Hepatocyte (in vitro differentiated cells): ENCODE results near the gene TTLL3. TPM values are rescaled to one million over a fixed set of nuclear protein-coding genes. Genes with fewer than 3 reads are reported as not detected.

Source experiments
- DNase-seq: peaks from one replicate; pipeline ENCODE4 v3.0.0-alpha.2; 2016; ENCODE audit warnings: low spot score
- H2AFZ ChIP-seq: fragments of 200-600 bp; sonication (generic); 2 replicates; pipeline ENCODE4 v1.6.0; 2016; ENCODE audit warnings: antibody characterized with exemption, mild to moderate bottlenecking
- H3K27ac ChIP-seq: fragments of 200-600 bp; sonication (generic); 2 replicates; pipeline ENCODE4 v1.5.1; 2016; ENCODE audit warnings: mild to moderate bottlenecking
- H3K27me3 ChIP-seq: fragments of 200-600 bp; sonication (generic); 2 replicates; pipeline ENCODE4 v1.6.1; 2016
- H3K36me3 ChIP-seq: fragments of 200-600 bp; sonication (generic); replicated peaks from 2 replicates; pipeline ENCODE4 v1.5.1; 2016; ENCODE audit warnings: low read depth; ENCODE audit not compliant: insufficient read depth
- H3K4me1 ChIP-seq: fragments of 200-600 bp; sonication (generic); 2 replicates; pipeline ENCODE4 v1.5.1; 2016; ENCODE audit warnings: mild to moderate bottlenecking, moderate library complexity; ENCODE audit not compliant: insufficient read depth
- H3K4me2 ChIP-seq: fragments of 200-600 bp; sonication (generic); 2 replicates; pipeline ENCODE4 v1.6.0; 2016
- H3K4me3 ChIP-seq: fragments of 200-600 bp; sonication (generic); 2 replicates; pipeline ENCODE4 v1.5.1; 2016; ENCODE audit warnings: mild to moderate bottlenecking
- H3K79me2 ChIP-seq: fragments of 200-600 bp; sonication (generic); 2 replicates; pipeline ENCODE4 v1.6.0; 2017; ENCODE audit warnings: mild to moderate bottlenecking
- H3K9me2 ChIP-seq: fragments of 200-600 bp; sonication (generic); replicated peaks from 2 replicates; pipeline ENCODE4 v1.6.0; 2017; ENCODE audit warnings: mild to moderate bottlenecking; ENCODE audit not compliant: insufficient read depth
- H3K9me3 ChIP-seq: fragments of 200-600 bp; sonication (generic); 2 replicates; pipeline ENCODE4 v1.5.1; 2016; ENCODE audit warnings: low read depth, mild to moderate bottlenecking
- H4K20me1 ChIP-seq: fragments of 200-600 bp; sonication (generic); 2 replicates; pipeline ENCODE4 v1.6.0; 2016; ENCODE audit warnings: mild to moderate bottlenecking; ENCODE audit not compliant: insufficient read depth, poor library complexity, severe bottlenecking
- EZH2 ChIP-seq: fragments of 200-600 bp; sonication (generic); IDR thresholded peaks from 2 replicates; pipeline ENCODE4 v1.6.1; 2016; ENCODE audit warnings: antibody characterized with exemption, mild to moderate bottlenecking, borderline replicate concordance
- EZH2phosphoT487 ChIP-seq: fragments of 200-600 bp; sonication (generic); IDR thresholded peaks from one replicate; pipeline ENCODE4 v1.6.1; 2018; ENCODE audit warnings: antibody characterized with exemption, mild to moderate bottlenecking, low read depth, moderate library complexity; ENCODE audit not compliant: unreplicated experiment, severe bottlenecking
- WGBS: methylation state at CpG from one replicate; pipeline ENCODE4 v1.1.6; 2016; ENCODE audit warnings: low lambda C conversion rate; ENCODE audit errors: missing lambda C conversion rate; 5-methylcytosine and 5-hydroxymethylcytosine counted together
- polyA plus RNA-seq: library from polyadenylated mRNA; unstranded; fragments of >200 nt; fragmentation: Nextera tagmentation; extraction: Ambion mirVana; gene quantifications from 2 replicates; pipeline ENCODE4 v1.2.1, GENCODE V29; 2016
- total RNA-seq: library from RNA; depleted of rRNA; stranded (reverse); fragments of >200 nt; gene quantifications from 2 replicates; pipeline ENCODE4 v1.2.3, GENCODE V29; 2014
- TF ChIP-seq, protein P1 (sequence below): fragments of 200-600 bp; sonication (generic); IDR thresholded peaks from 2 replicates; pipeline ENCODE4 v1.5.1; 2016; ENCODE audit warnings: antibody characterized with exemption, mild to moderate bottlenecking; ENCODE audit not compliant: poor library complexity

Gene TTLL3
- total and polyA plus RNA-seq, 2 experiments from 2014 or later = 21.5 to 27.4 TPM

DNA sequence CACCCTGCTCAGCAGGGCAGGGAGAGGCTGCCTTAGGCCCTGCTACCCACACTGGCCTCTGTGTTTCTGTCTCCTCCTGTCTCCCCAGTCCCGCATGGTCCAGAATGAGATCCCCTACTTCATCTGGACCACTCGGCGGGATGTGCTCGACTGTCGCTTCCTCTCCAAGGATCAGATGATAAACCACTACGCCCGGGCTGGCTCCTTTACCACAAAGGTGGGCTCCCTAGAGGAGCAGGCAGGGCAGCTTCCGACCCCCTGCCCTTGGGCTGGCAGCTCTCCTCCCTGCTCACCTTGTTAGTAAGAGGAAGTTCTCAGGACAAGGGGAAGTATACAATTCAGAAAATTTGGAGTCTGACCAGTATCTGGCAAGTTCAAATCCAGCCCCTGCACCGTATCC, 5.9 kb downstream of the TTLL3 start:
- H3K9me3 ChIP-seq = no peaks in the 10 kb centered on the region
- no peak overlapping the region for H3K4me2 ChIP-seq
- WGBS = 91% methylated on average over 9 of the region's 9 CpGs
- H3K79me2 ChIP-seq = no peaks in the 10 kb centered on the region
- TF ChIP-seq EZH2 = no peak
- TF ChIP-seq EZH2phosphoT487 = no peak
- TF ChIP-seq, protein P1, sequence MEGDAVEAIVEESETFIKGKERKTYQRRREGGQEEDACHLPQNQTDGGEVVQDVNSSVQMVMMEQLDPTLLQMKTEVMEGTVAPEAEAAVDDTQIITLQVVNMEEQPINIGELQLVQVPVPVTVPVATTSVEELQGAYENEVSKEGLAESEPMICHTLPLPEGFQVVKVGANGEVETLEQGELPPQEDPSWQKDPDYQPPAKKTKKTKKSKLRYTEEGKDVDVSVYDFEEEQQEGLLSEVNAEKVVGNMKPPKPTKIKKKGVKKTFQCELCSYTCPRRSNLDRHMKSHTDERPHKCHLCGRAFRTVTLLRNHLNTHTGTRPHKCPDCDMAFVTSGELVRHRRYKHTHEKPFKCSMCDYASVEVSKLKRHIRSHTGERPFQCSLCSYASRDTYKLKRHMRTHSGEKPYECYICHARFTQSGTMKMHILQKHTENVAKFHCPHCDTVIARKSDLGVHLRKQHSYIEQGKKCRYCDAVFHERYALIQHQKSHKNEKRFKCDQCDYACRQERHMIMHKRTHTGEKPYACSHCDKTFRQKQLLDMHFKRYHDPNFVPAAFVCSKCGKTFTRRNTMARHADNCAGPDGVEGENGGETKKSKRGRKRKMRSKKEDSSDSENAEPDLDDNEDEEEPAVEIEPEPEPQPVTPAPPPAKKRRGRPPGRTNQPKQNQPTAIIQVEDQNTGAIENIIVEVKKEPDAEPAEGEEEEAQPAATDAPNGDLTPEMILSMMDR = no peak
- H3K9me2 ChIP-seq = no peaks in the 10 kb centered on the region
- no peaks in the 10 kb centered on the region for H3K27me3 ChIP-seq
- H3K4me3 ChIP-seq = no peak overlapping the region
- DNase-seq = no peak
- no peak overlapping the region for H2AFZ ChIP-seq
- H3K4me1 ChIP-seq = no peaks in the 10 kb centered on the region
- no peak overlapping the region for H3K27ac ChIP-seq
- H3K36me3 ChIP-seq = no peaks in the 10 kb centered on the region
- H4K20me1 ChIP-seq = no peaks in the 10 kb centered on the region

DNA sequence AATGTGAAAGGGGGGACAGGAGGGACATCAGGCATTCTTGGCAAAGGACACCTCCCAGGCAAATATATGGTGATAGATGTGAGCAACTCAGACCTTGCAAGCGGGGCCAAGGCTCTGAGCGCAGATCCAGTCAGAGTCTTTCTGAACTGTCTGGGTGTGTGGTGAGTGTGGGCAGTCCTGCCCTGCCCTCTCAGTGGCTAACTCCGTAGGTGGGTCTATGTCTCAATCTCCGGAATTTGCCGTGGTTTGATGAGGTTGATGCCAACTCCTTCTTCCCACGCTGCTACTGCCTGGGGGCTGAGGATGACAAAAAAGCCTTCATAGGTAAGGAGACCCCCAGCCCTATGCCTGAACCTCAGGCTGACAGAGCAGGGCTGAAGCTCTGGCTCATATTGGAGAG, 7.4 kb downstream of the TTLL3 start:
- H4K20me1 ChIP-seq = no peaks in the 10 kb centered on the region
- no peaks in the 10 kb centered on the region for H3K9me2 ChIP-seq
- no peaks in the 10 kb centered on the region for H3K79me2 ChIP-seq
- no peak overlapping the region for H3K4me3 ChIP-seq
- H3K27ac ChIP-seq = no peak overlapping the region
- 95% methylated on average over 6 of the region's 6 CpGs for WGBS
- no peaks in the 10 kb centered on the region for H3K27me3 ChIP-seq
- TF ChIP-seq EZH2phosphoT487 = no peak
- TF ChIP-seq, protein P1 = no peak
- TF ChIP-seq EZH2 = no peak
- H3K4me1 ChIP-seq = no peaks in the 10 kb centered on the region
- H3K4me2 ChIP-seq = no peak overlapping the region
- no peak overlapping the region for H2AFZ ChIP-seq
- no peak for DNase-seq
- no peaks in the 10 kb centered on the region for H3K36me3 ChIP-seq
- no peaks in the 10 kb centered on the region for H3K9me3 ChIP-seq

DNA sequence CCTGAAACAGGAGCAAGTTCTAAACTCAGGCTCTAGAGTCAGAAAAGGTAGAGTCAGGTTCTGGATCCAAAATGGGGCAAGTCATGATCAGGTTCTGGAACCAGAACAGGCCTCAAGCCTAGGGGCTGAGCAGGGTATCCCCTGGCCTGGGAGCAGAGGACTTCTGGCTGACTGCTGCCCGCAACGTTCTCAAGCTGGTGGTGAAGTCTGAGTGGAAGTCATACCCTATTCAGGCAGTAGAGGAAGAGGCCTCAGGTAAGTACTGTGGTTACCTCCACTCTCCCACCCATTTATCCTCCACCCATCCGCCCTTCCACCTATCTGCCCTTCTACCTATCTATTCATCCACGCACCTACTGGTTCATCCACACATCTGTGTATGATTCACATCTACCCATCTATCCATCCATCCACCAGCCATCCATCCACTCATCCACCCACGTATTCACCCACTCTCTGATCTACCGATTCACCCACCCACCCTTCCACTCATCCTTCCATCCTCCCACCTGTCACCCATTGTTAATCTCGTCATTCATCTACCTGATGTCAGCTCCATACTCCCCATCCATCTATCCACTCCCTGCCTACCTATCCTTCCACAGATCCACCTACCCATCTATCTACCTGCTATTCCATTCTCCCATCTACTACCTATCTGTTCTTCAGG, 8.7 kb downstream of the TTLL3 start:
- Histone ChIP-seq H3K4me2 (no peak overlapping the region), H3K4me1 (no peaks in the 10 kb centered on the region), H3K27me3 (no peaks in the 10 kb centered on the region), H3K36me3 (no peaks in the 10 kb centered on the region), H3K27ac (no peak overlapping the region), H3K9me2 (no peaks in the 10 kb centered on the region), H2AFZ (no peak overlapping the region), H3K4me3 (no peak overlapping the region), H4K20me1 (no peaks in the 10 kb centered on the region), H3K79me2 (no peaks in the 10 kb centered on the region), H3K9me3 (no peaks in the 10 kb centered on the region)
- WGBS = 99% methylated on average over 6 of the region's 7 CpGs
- TF ChIP-seq EZH2 = no peak
- TF ChIP-seq, protein P1 = no peak
- TF ChIP-seq EZH2phosphoT487 = no peak
- no peak for DNase-seq
